ENCODE data around the gene RINL. TPM values are rescaled to one million over a fixed set of nuclear protein-coding genes. Genes with fewer than 3 reads are reported as not detected.

Gene RINL
- total and polyA plus RNA-seq, 3 donors from 2014 or later, result 2.6 to 5.2 (median 3.0) TPM

DNA sequence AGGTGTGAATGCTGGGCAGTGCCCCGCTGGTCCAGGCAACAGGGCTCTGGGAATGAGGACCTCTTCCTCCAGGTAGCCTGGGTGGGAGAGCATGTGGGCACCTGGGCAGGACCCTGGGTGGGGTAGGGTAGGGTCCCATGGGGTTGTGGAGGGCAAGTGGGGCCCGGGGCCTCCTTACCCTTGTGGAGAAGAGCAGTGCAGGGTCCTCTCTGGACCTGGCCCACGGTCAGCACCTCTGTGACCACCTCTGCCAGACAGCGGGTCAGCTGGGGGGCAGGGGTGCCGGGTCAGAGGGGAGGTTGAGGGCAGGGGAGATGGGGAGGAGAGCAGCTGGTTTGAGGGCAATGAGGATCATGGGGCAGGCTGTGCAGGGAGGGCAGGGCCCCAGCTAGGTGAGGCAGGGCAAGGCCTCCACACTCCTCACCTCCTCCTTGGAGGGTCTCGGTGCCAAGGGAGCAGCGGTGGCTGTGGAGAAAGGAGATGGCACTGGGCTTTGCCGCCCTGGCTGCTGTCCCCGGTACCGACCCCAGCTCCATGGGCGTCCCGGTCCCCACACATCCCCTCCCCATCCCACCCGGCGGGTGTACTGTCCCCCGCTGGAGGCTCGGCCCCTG, 33.4 kb upstream of the RINL start:
- Histone ChIP-seq H3K4me1 (no peaks in the 10 kb centered on the region), H3K4me3 (no peak overlapping the region)

DNA sequence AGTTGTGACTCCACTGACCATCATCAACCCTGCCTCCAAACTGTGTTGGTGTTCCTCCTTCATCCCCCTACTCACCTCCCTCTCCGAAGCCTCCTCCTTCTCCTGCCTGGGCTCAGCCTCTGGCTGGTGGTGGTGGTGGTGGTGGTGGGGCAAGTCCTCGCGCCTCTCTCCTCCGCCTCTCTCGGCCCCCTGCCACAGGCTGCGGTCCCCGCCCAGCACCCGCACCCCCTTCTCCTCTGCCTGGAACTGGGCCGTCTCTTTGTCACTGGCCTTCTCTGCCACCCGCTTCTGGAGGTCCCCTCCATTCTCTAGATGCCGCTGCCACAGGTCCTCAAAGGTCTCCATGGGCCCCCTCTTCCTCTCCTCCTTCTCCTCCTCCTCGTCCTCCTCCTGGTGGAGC, 32.4 kb upstream of the RINL start:
- TF ChIP-seq, protein P1, sequence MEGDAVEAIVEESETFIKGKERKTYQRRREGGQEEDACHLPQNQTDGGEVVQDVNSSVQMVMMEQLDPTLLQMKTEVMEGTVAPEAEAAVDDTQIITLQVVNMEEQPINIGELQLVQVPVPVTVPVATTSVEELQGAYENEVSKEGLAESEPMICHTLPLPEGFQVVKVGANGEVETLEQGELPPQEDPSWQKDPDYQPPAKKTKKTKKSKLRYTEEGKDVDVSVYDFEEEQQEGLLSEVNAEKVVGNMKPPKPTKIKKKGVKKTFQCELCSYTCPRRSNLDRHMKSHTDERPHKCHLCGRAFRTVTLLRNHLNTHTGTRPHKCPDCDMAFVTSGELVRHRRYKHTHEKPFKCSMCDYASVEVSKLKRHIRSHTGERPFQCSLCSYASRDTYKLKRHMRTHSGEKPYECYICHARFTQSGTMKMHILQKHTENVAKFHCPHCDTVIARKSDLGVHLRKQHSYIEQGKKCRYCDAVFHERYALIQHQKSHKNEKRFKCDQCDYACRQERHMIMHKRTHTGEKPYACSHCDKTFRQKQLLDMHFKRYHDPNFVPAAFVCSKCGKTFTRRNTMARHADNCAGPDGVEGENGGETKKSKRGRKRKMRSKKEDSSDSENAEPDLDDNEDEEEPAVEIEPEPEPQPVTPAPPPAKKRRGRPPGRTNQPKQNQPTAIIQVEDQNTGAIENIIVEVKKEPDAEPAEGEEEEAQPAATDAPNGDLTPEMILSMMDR (IDR thresholded peaks at IDR 0.05), result no peak
- no peak for TF ChIP-seq POLR2A (IDR thresholded peaks at IDR 0.05)
- WGBS, 2 donors, result 93 to 95% methylated on average over 12 of the region's 12 CpGs
- no peak overlapping the region for H3K27ac ChIP-seq
- H3K4me1 ChIP-seq, result no peaks in the 10 kb centered on the region
- H3K4me3 ChIP-seq, result no peak overlapping the region
- intact Hi-C loops (cut with DNase I; ENCODE audit: low total_unique reads), result no loop called here
- no peaks in the 10 kb centered on the region for H3K9me3 ChIP-seq
- no peak for DNase-seq
- no peaks in the 10 kb centered on the region for H3K36me3 ChIP-seq (ENCODE audit: low read depth, missing control alignments)
- H3K27me3 ChIP-seq, result no peaks in the 10 kb centered on the region

More for the DNA sequence above, 33.4 kb upstream of the RINL start:
- WGBS, 2 donors, result 71 to 80% methylated on average over 8 to 16 of the region's 16 CpGs
- TF ChIP-seq, protein P1 (IDR thresholded peaks at IDR 0.05), result no peak
- no peak for TF ChIP-seq POLR2A (IDR thresholded peaks at IDR 0.05)
- DNase-seq, result no peak
- no peaks in the 10 kb centered on the region for H3K27me3 ChIP-seq
- no peak overlapping the region for H3K27ac ChIP-seq
- H3K9me3 ChIP-seq, result no peaks in the 10 kb centered on the region
- no peaks in the 10 kb centered on the region for H3K36me3 ChIP-seq (ENCODE audit: low read depth, missing control alignments)
- intact Hi-C loops (cut with DNase I; ENCODE audit: low total_unique reads), result no loop called here

DNA sequence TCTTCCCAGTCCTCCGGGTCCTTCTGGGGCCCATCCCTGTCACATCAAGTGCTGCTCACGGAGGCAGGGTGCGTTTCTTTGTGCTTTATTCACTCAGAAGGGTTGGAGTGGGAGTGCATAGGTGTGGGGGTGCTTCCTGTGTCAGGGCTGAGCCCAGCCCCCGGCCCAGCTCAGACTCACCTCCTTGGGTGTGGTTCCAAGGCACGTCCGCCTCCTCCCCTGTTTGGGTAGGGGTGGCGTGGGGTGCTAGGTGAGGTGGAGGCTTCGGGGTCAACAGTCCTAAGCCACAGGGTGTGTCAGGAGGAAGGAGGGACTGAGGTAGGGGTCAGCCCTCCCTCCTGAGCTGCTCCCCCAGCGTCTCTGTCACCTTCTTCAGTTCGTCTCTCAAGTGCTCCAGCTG, 30.8 kb upstream of the RINL start:
- Histone ChIP-seq H3K27me3 (no peaks in the 10 kb centered on the region), H3K9me3 (no peaks in the 10 kb centered on the region), H3K4me3 (no peak overlapping the region), H3K4me1 (no peaks in the 10 kb centered on the region), H3K36me3 (ENCODE audit: low read depth, missing control alignments) (no peaks in the 10 kb centered on the region), H3K27ac (no peak overlapping the region)
- TF ChIP-seq, protein P1 (IDR thresholded peaks at IDR 0.05), result no peak
- TF ChIP-seq POLR2A (IDR thresholded peaks at IDR 0.05), result no peak
- intact Hi-C loops (cut with DNase I; ENCODE audit: low total_unique reads), result no loop called here
- no peak for DNase-seq
- WGBS, 2 donors, result 82 to 87% methylated on average over 4 to 10 of the region's 10 CpGs

DNA sequence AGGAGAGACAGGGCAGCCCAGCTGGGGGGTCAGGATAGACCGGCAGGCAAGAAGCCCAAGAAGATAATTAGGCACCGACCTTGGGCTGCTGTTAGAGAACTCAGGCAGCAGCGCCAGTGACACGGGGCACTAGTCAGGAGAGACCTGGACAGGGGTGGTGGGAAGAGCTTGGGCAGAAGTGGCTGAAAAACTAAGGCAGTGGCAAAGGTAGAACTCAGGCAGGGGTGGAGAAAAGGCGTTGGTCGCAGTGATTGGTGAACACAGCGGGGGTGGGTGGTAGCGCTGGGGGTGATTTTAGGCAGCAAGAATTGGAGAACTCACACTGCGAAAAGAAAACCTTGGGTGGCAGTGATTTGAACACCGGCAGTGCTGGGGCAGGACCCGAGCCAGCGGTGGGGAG, 29.6 kb upstream of the RINL start:
- 94% methylated on average over 12 of the region's 12 CpGs for WGBS, 2 donors
- Histone ChIP-seq H3K4me3 (no peak overlapping the region), H3K27me3 (no peaks in the 10 kb centered on the region), H3K9me3 (no peaks in the 10 kb centered on the region), H3K27ac (no peak overlapping the region), H3K36me3 (ENCODE audit: low read depth, missing control alignments) (no peaks in the 10 kb centered on the region), H3K4me1 (no peaks in the 10 kb centered on the region)
- DNase-seq, result no peak
- TF ChIP-seq, protein P1 (IDR thresholded peaks at IDR 0.05), result no peak
- TF ChIP-seq POLR2A (IDR thresholded peaks at IDR 0.05), result no peak
- intact Hi-C loops (cut with DNase I; ENCODE audit: low total_unique reads), result no loop called here

DNA sequence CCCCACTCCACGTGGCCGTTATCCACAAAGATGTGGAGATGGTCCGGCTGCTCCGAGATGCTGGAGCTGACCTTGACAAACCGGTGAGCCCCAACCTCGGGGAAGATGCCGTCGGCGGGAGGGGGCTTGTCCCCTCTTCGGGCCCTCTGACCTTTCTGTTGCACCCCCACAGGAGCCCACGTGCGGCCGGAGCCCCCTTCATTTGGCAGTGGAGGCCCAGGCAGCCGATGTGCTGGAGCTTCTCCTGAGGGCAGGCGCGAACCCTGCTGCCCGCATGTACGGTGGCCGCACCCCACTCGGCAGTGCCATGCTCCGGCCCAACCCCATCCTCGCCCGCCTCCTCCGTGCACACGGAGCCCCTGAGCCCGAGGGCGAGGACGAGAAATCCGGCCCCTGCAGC, 29.2 kb upstream of the RINL start:
- Histone ChIP-seq H3K4me3 (no peak overlapping the region), H3K27me3 (no peaks in the 10 kb centered on the region), H3K27ac (no peak overlapping the region), H3K36me3 (ENCODE audit: low read depth, missing control alignments) (no peaks in the 10 kb centered on the region), H3K4me1 (no peaks in the 10 kb centered on the region), H3K9me3 (no peaks in the 10 kb centered on the region)
- no peak for TF ChIP-seq POLR2A (IDR thresholded peaks at IDR 0.05)
- TF ChIP-seq, protein P1 (IDR thresholded peaks at IDR 0.05), result no peak
- no peak for DNase-seq
- intact Hi-C loops (cut with DNase I; ENCODE audit: low total_unique reads), result no loop called here
- 91 to 94% methylated on average over 8 to 27 of the region's 29 CpGs for WGBS, 2 donors

Measured in testis (tissue), 3 donors.